WTC11 (cell line): ENCODE data around the gene FAM221B.

ENCODE experiments used
- CTCF ChIP-seq: fragments of 200-600 bp; IDR thresholded peaks from 2 replicates; pipeline ENCODE4 v1.8.0; 2022; ENCODE audit warnings: antibody characterized with exemption
- MAX ChIP-seq: sonication (generic); formaldehyde crosslinking; IDR thresholded peaks from 2 replicates; pipeline ENCODE4 v1.8.0; 2022; ENCODE audit warnings: mild to moderate bottlenecking, missing genetic modification reagents
- NR2C2 ChIP-seq: sonication (generic); formaldehyde crosslinking; IDR thresholded peaks from 2 replicates; pipeline ENCODE4 v1.8.0; 2022; ENCODE audit warnings: mild to moderate bottlenecking, missing genetic modification reagents
- SP1 ChIP-seq: sonication (generic); formaldehyde crosslinking; conservative IDR thresholded peaks from 2 replicates; pipeline ENCODE4 v1.8.1; 2022; ENCODE audit warnings: missing genetic modification reagents
- ZBTB21 ChIP-seq: sonication (generic); formaldehyde crosslinking; IDR thresholded peaks from 2 replicates; pipeline ENCODE4 v1.8.1; 2023; ENCODE audit warnings: mild to moderate bottlenecking, missing genetic modification reagents, borderline replicate concordance
- TF ChIP-seq, protein P1 (sequence below): sonication (generic); formaldehyde crosslinking; conservative IDR thresholded peaks from 2 replicates; pipeline ENCODE4 v1.8.1; 2022; ENCODE audit warnings: mild to moderate bottlenecking, missing genetic modification reagents
- TF ChIP-seq, protein P2 (sequence below): sonication (generic); formaldehyde crosslinking; IDR thresholded peaks from 2 replicates; pipeline ENCODE4 v1.8.0; 2022; ENCODE audit warnings: missing genetic modification reagents
- TF ChIP-seq, protein P3 (sequence below): sonication (generic); formaldehyde crosslinking; IDR thresholded peaks from 2 replicates; pipeline ENCODE4 v1.8.1; 2023; ENCODE audit warnings: mild to moderate bottlenecking, missing genetic modification reagents, moderate library complexity

DNA sequence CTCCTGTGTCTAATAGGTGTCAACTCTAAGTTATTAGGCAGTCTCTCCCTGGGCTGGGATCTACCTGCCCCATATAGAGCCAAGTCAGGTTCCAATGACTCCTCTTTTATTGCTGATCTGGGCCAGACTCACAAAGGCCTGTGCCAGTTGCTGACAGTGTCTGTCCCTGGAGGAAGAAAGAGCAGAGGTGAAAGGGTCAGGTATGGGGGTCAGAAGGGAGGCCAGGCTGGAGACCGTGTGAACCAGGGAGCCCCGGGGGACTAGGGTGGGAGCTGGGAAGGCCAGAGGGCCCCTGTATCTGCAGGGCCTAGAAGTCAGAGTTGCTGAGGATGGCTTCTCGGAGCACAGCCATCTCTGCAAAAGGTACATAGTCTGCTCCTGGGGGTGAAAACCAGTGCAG is 10.2 kb downstream of the FAM221B start:
- TF ChIP-seq CTCF: no peak
- TF ChIP-seq, protein P1, sequence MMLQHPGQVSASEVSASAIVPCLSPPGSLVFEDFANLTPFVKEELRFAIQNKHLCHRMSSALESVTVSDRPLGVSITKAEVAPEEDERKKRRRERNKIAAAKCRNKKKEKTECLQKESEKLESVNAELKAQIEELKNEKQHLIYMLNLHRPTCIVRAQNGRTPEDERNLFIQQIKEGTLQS (CRISPR knock-in tag): no peak
- TF ChIP-seq, protein P2, sequence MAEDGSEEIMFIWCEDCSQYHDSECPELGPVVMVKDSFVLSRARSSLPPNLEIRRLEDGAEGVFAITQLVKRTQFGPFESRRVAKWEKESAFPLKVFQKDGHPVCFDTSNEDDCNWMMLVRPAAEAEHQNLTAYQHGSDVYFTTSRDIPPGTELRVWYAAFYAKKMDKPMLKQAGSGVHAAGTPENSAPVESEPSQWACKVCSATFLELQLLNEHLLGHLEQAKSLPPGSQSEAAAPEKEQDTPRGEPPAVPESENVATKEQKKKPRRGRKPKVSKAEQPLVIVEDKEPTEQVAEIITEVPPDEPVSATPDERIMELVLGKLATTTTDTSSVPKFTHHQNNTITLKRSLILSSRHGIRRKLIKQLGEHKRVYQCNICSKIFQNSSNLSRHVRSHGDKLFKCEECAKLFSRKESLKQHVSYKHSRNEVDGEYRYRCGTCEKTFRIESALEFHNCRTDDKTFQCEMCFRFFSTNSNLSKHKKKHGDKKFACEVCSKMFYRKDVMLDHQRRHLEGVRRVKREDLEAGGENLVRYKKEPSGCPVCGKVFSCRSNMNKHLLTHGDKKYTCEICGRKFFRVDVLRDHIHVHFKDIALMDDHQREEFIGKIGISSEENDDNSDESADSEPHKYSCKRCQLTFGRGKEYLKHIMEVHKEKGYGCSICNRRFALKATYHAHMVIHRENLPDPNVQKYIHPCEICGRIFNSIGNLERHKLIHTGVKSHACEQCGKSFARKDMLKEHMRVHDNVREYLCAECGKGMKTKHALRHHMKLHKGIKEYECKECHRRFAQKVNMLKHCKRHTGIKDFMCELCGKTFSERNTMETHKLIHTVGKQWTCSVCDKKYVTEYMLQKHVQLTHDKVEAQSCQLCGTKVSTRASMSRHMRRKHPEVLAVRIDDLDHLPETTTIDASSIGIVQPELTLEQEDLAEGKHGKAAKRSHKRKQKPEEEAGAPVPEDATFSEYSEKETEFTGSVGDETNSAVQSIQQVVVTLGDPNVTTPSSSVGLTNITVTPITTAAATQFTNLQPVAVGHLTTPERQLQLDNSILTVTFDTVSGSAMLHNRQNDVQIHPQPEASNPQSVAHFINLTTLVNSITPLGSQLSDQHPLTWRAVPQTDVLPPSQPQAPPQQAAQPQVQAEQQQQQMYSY (CRISPR knock-in tag): no peak
- TF ChIP-seq MAX (CRISPR knock-in tag): no peak
- TF ChIP-seq SP1 (CRISPR knock-in tag): no peak
- no peak for TF ChIP-seq ZBTB21
- TF ChIP-seq, protein P3, sequence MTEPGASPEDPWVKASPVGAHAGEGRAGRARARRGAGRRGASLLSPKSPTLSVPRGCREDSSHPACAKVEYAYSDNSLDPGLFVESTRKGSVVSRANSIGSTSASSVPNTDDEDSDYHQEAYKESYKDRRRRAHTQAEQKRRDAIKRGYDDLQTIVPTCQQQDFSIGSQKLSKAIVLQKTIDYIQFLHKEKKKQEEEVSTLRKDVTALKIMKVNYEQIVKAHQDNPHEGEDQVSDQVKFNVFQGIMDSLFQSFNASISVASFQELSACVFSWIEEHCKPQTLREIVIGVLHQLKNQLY (CRISPR knock-in tag): no peak
- TF ChIP-seq NR2C2 (CRISPR knock-in tag): no peak
